GM18517 (cell line): ENCODE data around the gene MOXD1.

Experiments
- ATAC-seq: cut with Tn5 transposase; IDR thresholded peaks from one replicate; pipeline ENCODE4 v1.9.1; 2021; ENCODE audit warnings: mild to moderate bottlenecking, moderate library complexity; ENCODE audit not compliant: unreplicated experiment

Gene MOXD1

DNA sequence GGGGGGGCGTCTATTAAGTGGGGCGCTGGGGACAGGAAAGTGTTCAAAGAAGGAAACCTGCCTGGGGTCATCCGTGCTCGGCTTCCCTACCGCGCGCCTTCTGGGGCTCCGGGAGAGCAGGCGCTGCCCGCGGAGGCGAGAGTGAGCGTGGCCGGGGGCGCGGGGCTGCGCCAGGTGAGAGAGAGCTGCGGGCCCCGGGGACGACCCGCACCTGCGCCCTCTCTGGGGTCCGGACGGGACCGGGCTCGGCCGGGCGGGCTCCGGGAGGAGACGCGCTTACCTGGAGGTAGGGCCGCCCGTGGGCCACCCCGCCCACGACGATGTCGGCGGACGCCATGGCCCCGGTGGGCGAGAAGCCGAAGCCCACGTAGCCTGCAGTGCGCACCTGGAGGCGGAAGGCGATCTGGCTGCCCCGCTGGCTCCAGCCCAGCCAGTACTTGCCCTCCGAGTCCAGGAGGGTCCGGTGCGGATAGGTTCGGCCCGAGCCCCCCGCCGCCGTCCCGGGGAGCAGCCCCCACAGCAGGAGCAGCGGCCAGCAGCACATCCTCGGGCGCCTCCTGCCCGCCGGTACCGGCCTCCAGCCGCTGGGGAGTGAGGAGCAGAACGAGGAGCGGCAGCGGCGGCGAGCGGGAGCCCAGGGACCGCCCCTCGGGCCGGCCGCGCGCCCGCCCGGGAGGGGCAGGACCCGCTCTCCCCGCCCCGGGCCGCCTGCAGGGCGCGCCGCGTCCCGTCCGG lies at the start of gene MOXD1:
Gene MOXD1, minus strand, starts transcription at position 593 of the 735 bp plus-strand sequence. Its CDS starts 49 bp downstream, at position 544.
- ATAC-seq = no peak

DNA sequence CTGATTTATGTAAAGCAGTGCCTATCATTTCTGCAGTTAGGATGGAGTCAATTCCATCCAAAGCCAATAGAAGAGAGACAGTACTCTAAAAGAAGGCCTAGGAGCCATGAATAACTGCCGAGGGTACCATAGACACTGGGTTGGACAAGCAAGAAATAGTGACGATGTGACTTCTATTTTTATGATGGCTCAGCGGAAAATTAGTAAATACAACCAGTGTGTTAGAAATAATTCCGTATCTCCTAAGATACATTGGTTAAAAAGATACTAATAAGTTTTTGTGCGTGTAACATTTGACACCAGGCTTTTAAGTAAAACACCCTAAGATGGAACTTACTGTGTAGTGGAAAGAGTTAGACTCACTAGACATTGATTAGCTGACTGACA lies 45.6 kb upstream of the MOXD1 start:
- ATAC-seq = no peak

DNA sequence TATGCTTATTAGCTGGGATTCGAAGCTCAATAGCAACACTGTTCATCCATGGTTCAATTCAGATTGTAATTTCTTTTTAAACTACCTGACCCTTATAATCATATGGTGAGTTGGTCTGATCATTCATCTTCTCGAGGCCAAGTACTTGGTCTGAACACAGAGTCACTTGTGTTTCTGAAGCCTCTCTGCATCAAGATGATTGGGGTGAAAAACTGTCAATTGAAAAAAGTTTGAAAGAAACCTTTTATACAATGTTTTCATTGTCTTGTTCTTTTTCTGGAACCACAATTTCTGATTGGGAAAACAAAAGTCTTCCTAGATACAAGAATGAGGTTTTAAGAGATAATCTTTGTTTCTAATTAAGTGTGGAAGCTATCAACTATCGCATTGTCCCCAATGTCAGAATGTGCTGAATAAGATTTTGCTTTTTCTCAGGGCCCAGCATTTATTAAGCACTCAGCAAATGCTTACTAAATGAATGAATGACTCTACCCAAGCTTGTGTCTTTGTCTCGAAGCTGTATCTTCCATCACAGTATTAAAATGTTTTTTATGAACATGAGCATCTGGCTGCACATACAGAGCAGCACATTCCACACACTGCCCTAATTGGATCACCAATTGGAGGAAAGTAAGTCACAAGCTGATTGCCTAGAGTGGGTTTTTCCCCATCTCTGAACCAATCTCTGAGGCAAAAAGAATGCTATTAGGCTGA lies 45.0 kb upstream of the MOXD1 start:
- ATAC-seq = no peak

DNA sequence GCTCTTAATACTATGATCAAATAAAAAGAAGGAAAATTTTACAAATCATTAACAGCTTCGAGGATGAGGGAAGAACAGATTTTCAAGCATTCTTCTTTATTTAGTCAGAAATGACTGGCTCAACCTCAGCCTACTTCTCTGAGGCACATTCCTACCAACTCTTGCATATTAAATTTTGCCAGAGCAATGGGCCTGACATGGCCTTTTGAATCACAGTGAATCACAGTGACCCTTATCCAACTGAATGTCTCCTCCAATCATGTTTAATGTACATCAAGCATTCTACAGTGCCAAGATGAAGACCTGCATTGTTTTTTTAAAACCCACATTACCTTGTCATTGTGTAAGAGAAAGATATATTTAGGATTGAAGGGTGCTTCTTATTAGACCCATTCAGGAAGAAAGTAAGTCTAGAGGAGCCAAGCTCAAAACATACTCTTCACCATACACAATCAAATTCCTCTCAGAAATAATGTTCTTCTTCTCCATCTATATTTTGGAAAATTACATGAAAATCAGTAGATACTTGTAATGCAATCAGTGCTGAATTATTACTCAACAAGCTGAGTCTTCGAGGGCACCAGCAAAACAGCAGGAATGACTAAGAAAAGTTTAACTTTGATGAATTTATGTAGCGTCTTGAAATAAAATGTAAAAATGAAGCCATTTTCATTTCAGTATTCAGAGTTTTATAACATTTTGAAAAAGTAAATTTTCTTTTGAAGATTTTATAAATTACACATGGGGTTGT lies 44.1 kb upstream of the MOXD1 start:
- ATAC-seq = no peak

DNA sequence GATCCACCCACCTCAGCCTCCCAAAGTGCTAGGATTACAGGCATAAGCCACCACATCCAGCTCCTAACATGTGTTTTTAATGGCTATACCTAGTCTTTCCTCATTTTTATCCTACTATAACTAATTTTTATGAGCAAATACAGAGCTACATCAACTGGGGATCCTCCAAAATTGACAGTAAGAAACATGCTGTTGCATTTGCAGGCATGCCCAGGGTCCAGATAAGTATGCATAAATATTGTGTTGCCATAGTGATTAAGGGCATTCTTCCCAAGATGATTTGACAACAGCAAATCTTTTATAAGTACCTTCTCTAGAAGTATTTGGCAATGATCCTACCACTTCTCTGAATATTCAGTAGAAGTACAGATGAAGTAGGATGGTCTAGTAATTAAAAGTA lies 41.9 kb upstream of the MOXD1 start:
- ATAC-seq = no peak

DNA sequence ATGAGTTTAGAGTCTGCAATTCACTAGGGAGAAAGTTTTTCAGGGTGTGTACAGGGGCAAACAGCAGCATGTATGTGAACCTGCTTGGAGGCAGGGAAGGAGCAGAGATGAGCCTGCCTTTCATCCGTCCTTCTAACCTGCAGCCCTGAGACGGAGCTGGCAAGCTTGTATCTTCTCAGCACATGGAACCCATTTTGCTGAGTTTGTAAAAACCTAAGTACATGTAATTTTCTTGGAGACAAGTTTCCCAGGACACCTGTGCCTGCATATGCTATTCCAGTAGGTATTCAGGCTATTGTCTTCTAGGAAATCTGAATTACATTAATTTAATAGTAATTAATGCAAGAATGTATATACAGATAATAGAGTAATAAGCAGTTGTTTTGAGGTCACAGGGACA lies 28.8 kb upstream of the MOXD1 start:
- no peak for ATAC-seq

DNA sequence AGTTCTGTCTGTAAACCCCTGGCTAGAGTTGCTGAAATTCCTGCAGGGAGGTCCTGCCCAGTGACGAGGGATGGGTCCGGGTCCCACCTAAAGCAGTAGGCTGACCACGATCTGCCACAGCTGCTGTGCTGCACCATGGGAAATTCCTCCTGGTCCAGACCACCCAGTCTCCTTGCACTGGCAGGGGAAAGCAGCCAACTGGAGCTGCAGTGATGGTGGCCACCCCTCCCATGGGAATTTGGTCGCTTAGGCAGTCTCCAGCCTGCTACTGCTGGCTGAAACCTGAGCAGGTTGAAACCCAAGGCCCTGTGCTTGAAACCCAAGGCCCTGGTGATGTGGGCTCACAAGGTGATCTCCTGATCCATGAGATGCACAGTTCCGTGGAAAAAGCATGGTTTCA lies 23.9 kb upstream of the MOXD1 start:
- no peak for ATAC-seq

DNA sequence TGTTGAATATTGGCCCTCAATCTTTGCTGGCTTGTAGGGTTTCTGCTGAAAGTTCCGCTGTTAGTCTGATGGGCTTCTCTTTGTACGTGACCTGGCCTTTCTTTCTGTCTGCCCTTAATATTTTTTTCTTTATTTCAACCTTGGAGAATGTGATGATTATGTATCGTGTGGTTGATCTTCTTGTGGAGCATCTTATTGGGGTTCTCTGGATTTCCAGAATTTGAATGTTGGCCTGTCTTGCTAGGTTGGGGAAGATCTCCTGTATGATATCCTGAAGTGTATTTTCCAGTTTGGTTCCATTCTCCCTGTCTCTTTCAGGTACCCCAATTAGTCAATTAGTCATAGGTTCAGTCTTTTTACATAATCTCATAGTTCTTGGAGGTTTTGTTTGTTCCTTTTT lies 22.6 kb upstream of the MOXD1 start:
- no peak for ATAC-seq

DNA sequence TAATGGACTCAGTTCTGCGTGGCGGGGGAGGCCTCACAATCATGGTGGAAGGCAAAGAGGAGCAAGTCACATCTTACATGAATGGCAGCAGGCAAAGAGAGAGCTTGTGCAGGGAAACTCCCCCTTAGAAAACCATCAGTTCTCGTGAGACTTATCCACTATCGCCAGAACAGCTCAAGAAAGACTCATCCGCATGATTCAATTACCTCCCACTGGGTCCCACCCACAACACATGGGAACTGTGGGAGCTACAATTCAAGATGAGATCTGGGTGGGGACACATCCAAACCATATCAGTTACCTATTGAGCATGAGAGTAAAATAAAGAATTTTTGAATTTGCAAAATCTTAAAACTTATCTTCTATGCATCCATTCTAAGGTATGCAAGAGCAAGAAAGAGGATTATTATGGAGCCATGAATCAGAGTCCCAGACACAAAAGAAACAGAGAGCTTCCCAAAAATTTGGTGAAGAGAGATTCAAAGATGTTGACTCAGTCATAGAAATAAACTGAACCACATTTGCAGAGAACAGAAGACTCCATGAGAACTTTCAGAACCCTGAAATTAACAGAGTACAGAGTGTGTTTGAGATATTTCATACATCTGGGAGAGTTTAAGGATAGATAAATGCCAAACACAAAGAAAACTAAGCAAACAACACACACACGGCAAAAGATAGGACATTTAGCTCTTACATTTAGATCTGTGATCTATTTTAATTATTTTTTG lies 17.1 kb upstream of the MOXD1 start:
- ATAC-seq = no peak

DNA sequence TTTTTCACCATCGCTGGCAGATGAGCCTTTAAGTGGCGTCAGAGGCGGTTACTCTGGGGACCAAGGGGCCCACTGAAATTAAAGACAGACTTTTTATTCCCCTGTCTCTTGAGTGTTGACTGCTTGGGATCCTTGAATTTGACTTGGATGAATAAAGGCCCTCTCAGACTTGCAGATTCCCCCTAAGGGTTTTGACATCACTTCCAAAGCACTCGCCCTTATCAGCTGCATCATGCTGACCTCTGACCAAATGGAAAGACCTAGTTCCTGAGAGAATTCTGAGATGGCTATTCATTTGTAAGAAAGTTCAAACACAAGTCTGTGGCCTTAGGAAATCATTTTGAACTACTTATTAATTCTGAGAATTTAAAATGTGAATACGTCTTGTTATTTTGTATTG lies 13.5 kb upstream of the MOXD1 start:
- no peak for ATAC-seq

DNA sequence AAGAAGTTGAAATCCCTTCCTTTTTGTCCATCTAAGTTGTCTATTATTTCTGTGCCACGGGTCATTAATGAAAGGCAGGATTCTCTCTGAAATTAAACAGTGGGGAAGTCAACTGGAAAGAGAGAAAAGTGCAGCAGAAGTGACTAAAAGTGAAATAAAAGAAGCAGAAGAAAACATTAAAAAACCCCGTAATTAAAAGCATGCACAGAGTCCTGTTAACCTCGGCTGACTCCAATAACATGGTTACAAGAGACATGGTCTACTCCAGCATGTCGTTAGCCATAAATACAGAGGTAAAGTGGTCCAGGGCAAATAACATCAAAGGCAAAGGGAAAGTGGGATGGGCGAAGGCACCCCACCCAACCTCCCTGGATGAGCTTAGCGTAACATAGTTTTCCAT lies 13.0 kb upstream of the MOXD1 start:
- no peak for ATAC-seq

DNA sequence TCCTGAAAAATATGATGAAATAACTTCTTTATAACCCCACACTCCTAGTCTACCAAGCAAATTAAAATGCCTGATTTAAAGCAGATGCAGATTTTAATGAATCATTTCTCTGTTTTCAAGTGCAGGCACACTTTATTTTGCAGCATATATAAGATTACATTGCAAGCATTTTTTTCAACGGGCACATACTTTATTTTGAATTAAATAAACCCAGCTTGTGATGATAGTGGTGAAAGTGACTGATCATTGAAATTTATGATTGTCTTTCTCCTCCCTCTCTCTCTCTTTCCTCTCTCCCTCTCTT lies 12.2 kb upstream of the MOXD1 start:
- no peak for ATAC-seq

DNA sequence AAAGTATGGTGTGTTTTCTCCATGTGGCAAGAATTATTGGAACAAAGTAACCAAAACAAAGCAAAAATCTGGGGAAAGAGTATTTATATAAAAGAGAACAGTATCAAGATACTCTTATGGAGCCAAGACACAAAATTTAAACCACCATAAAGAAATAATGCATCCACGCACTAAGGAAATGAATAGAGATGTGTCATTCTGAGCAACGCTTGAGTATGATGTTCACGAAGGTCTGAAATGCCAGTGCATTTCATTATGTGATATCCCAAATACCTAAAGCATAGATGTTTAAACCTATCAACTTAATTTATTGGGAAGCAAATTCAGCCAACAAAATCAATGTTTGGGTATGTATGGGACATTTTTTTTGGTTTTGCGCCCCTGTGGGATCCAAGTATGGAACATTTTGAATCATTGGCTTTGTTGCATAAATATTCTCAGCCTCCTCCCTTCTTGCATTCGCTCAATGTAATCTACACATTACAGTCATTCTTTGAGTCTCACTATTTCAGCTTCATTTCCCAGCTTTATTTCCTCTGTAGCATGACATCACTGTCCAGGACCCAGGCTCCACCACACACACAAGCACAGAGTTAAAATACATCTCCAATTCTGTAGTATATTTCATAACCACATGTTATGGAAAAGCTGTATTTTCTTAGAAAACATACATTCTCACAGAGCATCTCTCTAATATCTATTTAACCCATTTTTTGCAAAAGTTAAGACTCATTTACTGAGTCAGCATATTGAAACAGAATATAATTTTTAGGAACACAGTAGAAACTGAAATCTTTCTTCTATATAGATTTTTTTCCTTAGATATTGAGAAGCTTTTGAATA lies 11.6 kb upstream of the MOXD1 start:
- ATAC-seq = no peak

DNA sequence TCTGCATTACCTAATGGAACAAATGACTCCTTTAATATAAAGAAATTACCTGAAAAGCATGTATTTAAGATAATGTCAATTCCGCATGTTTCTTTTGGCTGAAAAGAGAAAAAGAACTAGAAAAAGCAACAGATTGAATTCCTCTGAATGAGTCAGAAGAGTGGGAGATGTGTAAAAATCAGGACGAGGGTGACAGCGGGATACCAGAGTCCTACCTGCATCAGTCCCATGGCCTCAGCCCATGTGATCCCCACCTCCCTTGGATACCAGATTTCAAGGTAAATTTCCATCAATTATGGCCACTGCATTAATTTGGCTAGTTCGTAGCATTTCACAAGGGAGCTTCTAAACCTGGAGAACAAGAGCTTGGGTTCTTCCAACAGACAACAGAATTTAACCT lies 10.0 kb upstream of the MOXD1 start:
- ATAC-seq = no peak

DNA sequence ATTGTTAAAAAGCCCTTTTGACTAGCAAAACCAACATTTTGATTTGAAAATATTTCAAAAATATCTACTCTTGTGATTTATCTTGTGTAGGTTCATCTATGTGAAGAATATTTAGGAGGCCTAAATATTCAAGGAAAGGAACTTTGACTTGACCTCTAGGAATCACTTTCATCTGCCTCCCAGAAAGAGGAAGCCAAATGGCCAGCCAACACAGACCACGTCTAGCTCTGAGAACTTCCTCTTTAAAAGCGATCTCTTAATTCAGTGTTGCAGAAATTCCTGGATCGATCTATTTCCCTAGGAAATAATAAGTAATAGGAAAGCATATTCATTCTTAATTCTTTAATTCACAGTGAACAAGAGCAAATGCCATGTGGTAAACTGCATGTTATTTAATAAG lies 9.6 kb upstream of the MOXD1 start:
- ATAC-seq = no peak

DNA sequence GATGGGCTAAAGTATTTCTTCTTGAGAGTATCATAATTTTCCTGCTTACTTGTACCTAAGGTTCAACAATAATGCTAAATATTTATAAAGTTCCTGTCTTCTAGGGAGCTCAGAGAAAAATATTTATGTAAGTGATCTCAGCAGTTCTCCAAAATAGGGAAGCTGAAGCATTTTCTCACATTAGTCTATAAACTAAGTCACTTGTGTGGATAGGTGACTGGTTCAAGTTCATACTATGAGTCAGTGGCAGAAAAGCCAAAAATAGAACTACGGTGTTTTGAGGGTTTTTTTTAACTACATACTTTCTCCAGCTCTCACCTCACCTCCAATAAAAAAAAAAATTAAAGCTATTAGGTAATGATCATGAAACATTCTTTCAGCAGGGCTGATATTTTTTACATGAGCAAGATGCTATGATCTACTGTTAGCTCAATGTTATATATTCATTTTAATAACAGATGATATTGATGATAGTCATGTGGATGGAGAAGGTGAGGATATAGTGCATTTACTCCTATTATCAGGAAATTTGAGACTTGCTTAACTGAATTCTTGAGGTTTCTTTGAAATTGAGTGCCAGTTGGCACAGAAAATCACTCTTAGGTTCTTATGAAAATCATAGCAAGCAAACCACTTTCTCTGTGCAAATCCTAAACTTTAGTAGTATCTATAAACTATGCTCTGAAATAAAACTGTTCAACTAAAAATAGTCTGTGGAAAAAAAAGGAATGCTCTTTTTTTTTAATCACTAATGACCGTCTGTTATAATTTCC lies 4.1 kb upstream of the MOXD1 start:
- peak; percentile 79 for ATAC-seq

DNA sequence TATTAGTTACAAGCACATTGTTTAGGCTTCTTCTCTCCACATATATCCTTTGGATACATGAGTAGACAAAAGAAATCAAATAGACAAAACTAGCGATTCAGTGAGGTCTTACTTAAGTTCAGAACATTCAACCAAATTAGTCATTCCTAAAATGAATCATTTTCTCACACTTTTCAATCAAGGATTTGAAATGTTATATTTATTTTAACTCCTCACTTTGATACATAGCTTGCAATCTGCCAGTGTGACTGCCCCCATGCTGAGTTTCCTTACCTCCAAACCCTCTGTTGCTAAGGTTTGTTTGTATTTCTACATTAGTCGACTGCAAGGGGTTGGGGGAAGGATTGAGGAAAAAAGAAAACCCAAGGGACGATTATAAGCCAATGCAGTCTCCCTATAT lies 3.5 kb upstream of the MOXD1 start:
- peak; percentile 11 for ATAC-seq

DNA sequence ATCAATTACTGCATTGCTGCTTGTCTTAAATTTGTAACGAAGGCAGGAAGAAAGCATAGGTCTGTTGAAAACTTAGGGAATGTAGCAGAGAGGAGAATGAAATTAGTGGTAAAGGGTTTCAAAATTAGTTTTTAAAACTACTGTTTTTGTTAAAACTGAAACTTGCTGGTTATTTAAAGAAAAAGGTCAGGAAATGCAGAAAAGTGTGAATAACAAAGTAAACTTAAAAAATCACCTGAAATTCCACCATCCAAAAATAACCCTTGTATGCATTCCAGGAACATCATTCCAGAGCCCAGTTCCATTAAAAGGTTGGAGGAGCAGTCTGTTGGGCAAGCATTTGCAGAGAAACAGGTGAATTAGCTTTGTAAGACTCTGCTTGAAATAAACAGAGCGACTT lies 3.1 kb upstream of the MOXD1 start:
- no peak for ATAC-seq

DNA sequence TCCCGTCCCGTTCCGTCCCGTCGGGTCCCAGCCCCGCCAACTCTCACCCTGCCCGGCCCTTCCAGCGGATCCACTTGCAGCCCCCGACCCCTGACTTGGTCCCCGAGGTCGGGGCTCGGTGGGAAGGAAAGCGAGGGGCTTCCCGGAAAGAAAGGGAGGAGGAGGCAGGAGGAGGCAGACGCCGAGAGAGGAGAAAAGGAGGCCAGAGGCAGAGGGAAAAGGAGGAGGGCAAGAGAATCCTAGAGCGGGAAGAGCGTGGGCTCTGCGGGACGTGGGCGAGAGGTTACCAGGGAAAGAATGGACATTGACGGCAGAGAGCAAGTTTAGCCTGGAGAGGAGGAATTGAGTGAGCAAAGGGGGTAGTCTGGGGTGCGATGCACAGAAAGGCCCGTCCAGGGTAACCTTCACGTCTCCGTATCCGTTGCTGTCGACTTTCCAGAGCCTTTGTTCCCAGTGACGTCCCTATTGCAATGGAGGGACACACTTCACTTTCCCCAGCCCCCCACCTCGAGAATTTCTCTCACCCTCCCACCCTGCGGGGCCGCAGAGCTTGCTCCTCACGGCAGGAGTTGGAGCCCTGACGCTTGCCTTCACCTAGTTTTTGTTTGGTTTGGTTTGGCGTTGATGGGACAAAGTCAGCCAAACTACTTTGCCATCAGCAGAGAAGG lies 477 bp upstream of the MOXD1 start:
- ATAC-seq = no peak
